Thyroid gland (tissue), 4 donors: ENCODE results near the gene RB1.

ENCODE experiments used
- POLR2A ChIP-seq, 2 donors: fragments of 450-650 bp; IDR thresholded peaks; one replicate each; pipeline ENCODE4 v1.6.1; 2017; ENCODE audit warnings: antibody characterized with exemption in 2 of 2, mild to moderate bottlenecking in 2 of 2, moderate library complexity in 1 of 2
- TF ChIP-seq, protein P1 (sequence below), 6 experiments: fragments of 200-600 bp in 3 of 6; fragments of 450-650 bp in 3 of 6; sonication (generic) in 3 of 6; IDR thresholded peaks; one replicate each; pipeline ENCODE4 v1.5.1; 2016 to 2019; ENCODE audit warnings: antibody characterized with exemption in 6 of 6, mild to moderate bottlenecking in 2 of 6, inconsistent platforms in 1 of 6, moderate library complexity in 1 of 6

DNA sequence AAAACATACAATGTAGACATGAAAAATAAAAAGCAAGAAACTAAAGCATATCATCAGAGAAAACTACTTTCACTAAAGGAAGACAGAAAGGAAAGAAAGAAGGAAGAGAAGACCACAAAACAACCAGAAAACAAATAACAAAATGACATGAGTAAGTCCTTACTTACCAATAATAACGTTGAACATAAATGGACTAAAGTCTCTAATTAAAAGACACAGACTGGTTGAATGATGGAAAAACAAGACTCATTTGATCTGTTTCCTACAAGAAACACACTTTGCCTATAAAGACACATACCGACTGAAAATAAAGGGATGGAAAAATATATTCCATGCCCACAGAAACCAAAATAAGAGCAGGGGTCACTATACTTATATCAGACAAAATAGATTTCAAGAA is 46.0 kb downstream of the RB1 start:
- TF ChIP-seq, protein P1, sequence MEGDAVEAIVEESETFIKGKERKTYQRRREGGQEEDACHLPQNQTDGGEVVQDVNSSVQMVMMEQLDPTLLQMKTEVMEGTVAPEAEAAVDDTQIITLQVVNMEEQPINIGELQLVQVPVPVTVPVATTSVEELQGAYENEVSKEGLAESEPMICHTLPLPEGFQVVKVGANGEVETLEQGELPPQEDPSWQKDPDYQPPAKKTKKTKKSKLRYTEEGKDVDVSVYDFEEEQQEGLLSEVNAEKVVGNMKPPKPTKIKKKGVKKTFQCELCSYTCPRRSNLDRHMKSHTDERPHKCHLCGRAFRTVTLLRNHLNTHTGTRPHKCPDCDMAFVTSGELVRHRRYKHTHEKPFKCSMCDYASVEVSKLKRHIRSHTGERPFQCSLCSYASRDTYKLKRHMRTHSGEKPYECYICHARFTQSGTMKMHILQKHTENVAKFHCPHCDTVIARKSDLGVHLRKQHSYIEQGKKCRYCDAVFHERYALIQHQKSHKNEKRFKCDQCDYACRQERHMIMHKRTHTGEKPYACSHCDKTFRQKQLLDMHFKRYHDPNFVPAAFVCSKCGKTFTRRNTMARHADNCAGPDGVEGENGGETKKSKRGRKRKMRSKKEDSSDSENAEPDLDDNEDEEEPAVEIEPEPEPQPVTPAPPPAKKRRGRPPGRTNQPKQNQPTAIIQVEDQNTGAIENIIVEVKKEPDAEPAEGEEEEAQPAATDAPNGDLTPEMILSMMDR (IDR thresholded peaks at IDR 0.05) = no peak
- TF ChIP-seq POLR2A (IDR thresholded peaks at IDR 0.05) = no peak
